GM12878 (cell line): Measurements from ENCODE around the gene MYL12A. TPM values are rescaled to one million over a fixed set of nuclear protein-coding genes. Genes with fewer than 3 reads are reported as not detected.

Experiments used
- BCL11A ChIP-seq: IDR thresholded peaks from 2 replicates; pipeline ENCODE4 v1.6.1; 2011; ENCODE audit warnings: low read depth, low read length
- CREM ChIP-seq: IDR thresholded peaks from 2 replicates; pipeline ENCODE4 v1.6.1; 2014; ENCODE audit warnings: antibody characterized with exemption, low read depth
- DPF2 ChIP-seq: fragments of 450-650 bp; IDR thresholded peaks from 2 replicates; pipeline ENCODE4 v1.6.1; 2017; ENCODE audit warnings: mild to moderate bottlenecking
- EGR1 ChIP-seq, 2 experiments: IDR thresholded peaks; 1 replicate in 1 of 2; 2 replicates in 1 of 2; pipeline ENCODE4 v1.6.1; 2011 to 2012; ENCODE audit warnings: low read depth in 2 of 2, low read length in 2 of 2, borderline replicate concordance in 1 of 2, mild to moderate bottlenecking in 1 of 2, moderate library complexity in 1 of 2
- ESRRA ChIP-seq: IDR thresholded peaks from 2 replicates; pipeline ENCODE4 v1.6.1; 2012; ENCODE audit warnings: mild to moderate bottlenecking, low read length, improper control_type of control experiment
- EZH2 ChIP-seq: IDR thresholded peaks from 2 replicates; pipeline ENCODE4 v1.6.1; 2012; ENCODE audit warnings: low read depth, mild to moderate bottlenecking, control low read depth, inconsistent platforms, low read length, borderline replicate concordance; ENCODE audit not compliant: control insufficient read depth
- FOS ChIP-seq: IDR thresholded peaks from 3 replicates; pipeline ENCODE4 v1.6.1; 2011; ENCODE audit warnings: borderline replicate concordance; ENCODE audit not compliant: insufficient read length; ENCODE audit errors: extremely low read depth
- IKZF1 ChIP-seq: fragments of 450-650 bp; conservative IDR thresholded peaks from 2 replicates; pipeline ENCODE4 v1.6.1; 2017; ENCODE audit warnings: antibody characterized with exemption, mild to moderate bottlenecking
- MEF2B ChIP-seq: fragments of 450-650 bp; IDR thresholded peaks from 2 replicates; pipeline ENCODE4 v1.6.1; 2018; ENCODE audit warnings: mild to moderate bottlenecking, moderate library complexity; ENCODE audit not compliant: partially characterized antibody, poor library complexity, severe bottlenecking
- MYB ChIP-seq: fragments of 150-350 bp; IDR thresholded peaks from 2 replicates; pipeline ENCODE4 v1.6.1; 2014; ENCODE audit warnings: mild to moderate bottlenecking, low read depth, low read length, borderline replicate concordance
- PML ChIP-seq: IDR thresholded peaks from 2 replicates; pipeline ENCODE4 v1.6.1; 2012; ENCODE audit warnings: low read length, inconsistent platforms
- SIN3A ChIP-seq: IDR thresholded peaks from 2 replicates; pipeline ENCODE4 v1.6.1; 2012; ENCODE audit warnings: low read depth, low read length, improper control_type of control experiment
- SIX5 ChIP-seq: IDR thresholded peaks from 2 replicates; pipeline ENCODE4 v1.6.1; 2011; ENCODE audit warnings: mild to moderate bottlenecking, low read depth, low read length, moderate library complexity; ENCODE audit not compliant: severe bottlenecking
- TAF1 ChIP-seq: IDR thresholded peaks from 2 replicates; pipeline ENCODE4 v1.6.1; 2011; ENCODE audit warnings: mild to moderate bottlenecking, low read depth, low read length, borderline replicate concordance
- TARDBP ChIP-seq: IDR thresholded peaks from 2 replicates; pipeline ENCODE4 v1.6.1; 2016; ENCODE audit warnings: borderline replicate concordance
- TBL1XR1 ChIP-seq: IDR thresholded peaks from 2 replicates; pipeline ENCODE4 v1.6.1; 2012; ENCODE audit warnings: low read depth, low read length, improper control_type of control experiment
- TCF3 ChIP-seq: IDR thresholded peaks from 2 replicates; pipeline ENCODE4 v1.6.1; 2012; ENCODE audit warnings: low read depth, mild to moderate bottlenecking, low read length, borderline replicate concordance; ENCODE audit not compliant: insufficient read depth
- polyA plus RNA-seq, 11 experiments: library from polyadenylated mRNA; depleted of rRNA in 4 of 11; unstranded in 6 of 11; stranded (reverse) in 5 of 11; fragments of >200 nt; fragmentation: Nextera tagmentation in 4 of 11; fragmentation: Illumina TruSeq in 1 of 11; extraction: Ambion mirVana in 4 of 11; extraction: Trizol in 1 of 11; gene quantifications; 1 replicate in 1 of 11; 2 replicates in 10 of 11; pipeline versions ENCODE4 v1.2.1 to v1.2.3, GENCODE V29; 2011 to 2016; ENCODE audit warnings: inconsistent platforms in 2 of 11, missing spikeins in 2 of 11, low read depth in 1 of 11
- total RNA-seq, 4 experiments: library from RNA; depleted of rRNA in 3 of 4; stranded (reverse); fragments of >200 nt in 3 of 4; fragmentation: Illumina TruSeq in 1 of 4; extraction: Trizol in 1 of 4; gene quantifications; 2 replicates each; pipeline versions ENCODE4 v1.2.1 to v1.2.3, GENCODE V29; 2013 to 2021
- TF ChIP-seq, protein P1 (sequence below): IDR thresholded peaks from 2 replicates; pipeline ENCODE4 v1.6.1; 2011; ENCODE audit warnings: low read depth, low read length, improper control_type of control experiment, borderline replicate concordance
- TF ChIP-seq, protein P2 (sequence below), 3 experiments: IDR thresholded peaks in 2 of 3; conservative IDR thresholded peaks in 1 of 3; 2 replicates each; pipeline ENCODE4 v1.5.1; 2011; ENCODE audit warnings: low read depth in 3 of 3, low read length in 3 of 3, mild to moderate bottlenecking in 3 of 3, control low read depth in 2 of 3, moderate library complexity in 2 of 3, inconsistent platforms in 1 of 3, mixed read lengths in 1 of 3; ENCODE audit not compliant: control insufficient read depth in 2 of 3, insufficient read depth in 1 of 3; ENCODE audit errors: extremely low read depth in 1 of 3
- TF ChIP-seq, protein P3 (sequence below): IDR thresholded peaks from 2 replicates; pipeline ENCODE4 v1.6.1; 2012; ENCODE audit warnings: low read length, inconsistent platforms
- TF ChIP-seq, protein P4 (sequence below): IDR thresholded peaks from 2 replicates; pipeline ENCODE4 v1.6.1; 2012; ENCODE audit warnings: low read depth, low read length, improper control_type of control experiment
- TF ChIP-seq, protein P5 (sequence below): fragments of 450-650 bp; IDR thresholded peaks from 2 replicates; pipeline ENCODE4 v1.6.1; 2016; ENCODE audit warnings: mild to moderate bottlenecking

Gene MYL12A
- total and polyA plus RNA-seq, 10 of the 15 experiments (the other 5 are each of a cell fraction or from before 2014, with no cell fraction given), result 488 to 1,663 (median 924) TPM

DNA sequence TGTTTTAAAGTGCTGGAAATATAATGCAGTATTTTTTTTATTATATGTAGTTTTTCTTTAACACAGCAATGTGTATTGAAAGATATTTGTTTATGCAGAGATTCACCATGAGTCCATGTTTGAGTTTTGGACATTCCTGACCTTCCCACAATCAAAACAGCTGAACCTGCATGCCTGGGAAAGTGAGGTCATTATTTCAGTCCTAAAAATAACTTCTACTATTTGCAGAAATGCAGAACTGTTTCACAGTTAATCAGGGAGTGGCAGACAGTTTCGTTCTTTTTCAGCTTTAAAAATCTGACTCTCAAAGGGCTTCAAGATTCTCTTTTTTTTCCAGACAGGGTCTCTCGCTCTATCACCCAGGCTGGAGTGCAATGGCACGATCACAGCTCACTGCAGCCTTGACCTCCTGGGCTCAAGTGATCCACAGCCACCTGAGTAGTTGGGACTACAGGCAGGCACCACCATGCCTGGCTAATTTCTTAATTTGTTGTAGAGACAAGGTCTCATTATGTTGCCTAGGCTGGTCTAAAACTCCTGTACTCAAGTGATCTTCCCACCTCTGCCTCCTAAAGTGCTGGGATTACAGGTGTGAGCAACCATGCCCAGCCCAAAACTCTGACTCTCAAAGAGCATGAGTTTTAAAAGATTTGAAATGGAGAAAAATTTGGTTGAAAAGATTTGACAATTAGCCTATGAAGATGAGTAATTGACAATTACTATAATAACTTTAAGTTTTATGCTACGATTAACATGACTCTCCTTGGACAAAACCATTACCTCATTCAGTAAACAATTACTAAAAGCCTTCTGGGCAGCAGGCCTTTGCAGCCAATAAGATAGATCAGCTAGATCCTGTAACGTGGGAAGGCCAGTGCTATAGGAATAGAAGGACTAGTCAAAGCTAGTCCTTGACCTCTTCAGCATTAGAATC, 9.4 kb downstream of the MYL12A start (continued):
- TF ChIP-seq BCL11A, result peak; percentile 54; the same call in 1 of the 2 replicates
- no peak for TF ChIP-seq TCF3
- no peak; the same call in 1 of the 2 replicates for TF ChIP-seq MYB
- TF ChIP-seq, protein P1, sequence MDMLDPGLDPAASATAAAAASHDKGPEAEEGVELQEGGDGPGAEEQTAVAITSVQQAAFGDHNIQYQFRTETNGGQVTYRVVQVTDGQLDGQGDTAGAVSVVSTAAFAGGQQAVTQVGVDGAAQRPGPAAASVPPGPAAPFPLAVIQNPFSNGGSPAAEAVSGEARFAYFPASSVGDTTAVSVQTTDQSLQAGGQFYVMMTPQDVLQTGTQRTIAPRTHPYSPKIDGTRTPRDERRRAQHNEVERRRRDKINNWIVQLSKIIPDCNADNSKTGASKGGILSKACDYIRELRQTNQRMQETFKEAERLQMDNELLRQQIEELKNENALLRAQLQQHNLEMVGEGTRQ, result no peak
- TF ChIP-seq EGR1 (IDR thresholded peaks at IDR 0.05; ENCODE audit: borderline replicate concordance in 1 of 2, low read depth in 2 of 2, low read length in 2 of 2), result no peak
- TF ChIP-seq EZH2, result no peak
- TF ChIP-seq, protein P2, sequence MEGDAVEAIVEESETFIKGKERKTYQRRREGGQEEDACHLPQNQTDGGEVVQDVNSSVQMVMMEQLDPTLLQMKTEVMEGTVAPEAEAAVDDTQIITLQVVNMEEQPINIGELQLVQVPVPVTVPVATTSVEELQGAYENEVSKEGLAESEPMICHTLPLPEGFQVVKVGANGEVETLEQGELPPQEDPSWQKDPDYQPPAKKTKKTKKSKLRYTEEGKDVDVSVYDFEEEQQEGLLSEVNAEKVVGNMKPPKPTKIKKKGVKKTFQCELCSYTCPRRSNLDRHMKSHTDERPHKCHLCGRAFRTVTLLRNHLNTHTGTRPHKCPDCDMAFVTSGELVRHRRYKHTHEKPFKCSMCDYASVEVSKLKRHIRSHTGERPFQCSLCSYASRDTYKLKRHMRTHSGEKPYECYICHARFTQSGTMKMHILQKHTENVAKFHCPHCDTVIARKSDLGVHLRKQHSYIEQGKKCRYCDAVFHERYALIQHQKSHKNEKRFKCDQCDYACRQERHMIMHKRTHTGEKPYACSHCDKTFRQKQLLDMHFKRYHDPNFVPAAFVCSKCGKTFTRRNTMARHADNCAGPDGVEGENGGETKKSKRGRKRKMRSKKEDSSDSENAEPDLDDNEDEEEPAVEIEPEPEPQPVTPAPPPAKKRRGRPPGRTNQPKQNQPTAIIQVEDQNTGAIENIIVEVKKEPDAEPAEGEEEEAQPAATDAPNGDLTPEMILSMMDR (IDR thresholded peaks at IDR 0.05 in 2 of 3, conservative IDR thresholded peaks at IDR 0.05 in 1 of 3; ENCODE audit: control insufficient read depth in 2 of 3, extremely low read depth in 1 of 3, insufficient read depth in 1 of 3, low read depth in 3 of 3, low read length in 3 of 3), result no peak
- no peak for TF ChIP-seq ESRRA
- no peak for TF ChIP-seq TBL1XR1
- TF ChIP-seq, protein P3, sequence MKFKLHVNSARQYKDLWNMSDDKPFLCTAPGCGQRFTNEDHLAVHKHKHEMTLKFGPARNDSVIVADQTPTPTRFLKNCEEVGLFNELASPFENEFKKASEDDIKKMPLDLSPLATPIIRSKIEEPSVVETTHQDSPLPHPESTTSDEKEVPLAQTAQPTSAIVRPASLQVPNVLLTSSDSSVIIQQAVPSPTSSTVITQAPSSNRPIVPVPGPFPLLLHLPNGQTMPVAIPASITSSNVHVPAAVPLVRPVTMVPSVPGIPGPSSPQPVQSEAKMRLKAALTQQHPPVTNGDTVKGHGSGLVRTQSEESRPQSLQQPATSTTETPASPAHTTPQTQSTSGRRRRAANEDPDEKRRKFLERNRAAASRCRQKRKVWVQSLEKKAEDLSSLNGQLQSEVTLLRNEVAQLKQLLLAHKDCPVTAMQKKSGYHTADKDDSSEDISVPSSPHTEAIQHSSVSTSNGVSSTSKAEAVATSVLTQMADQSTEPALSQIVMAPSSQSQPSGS, result peak; percentile 98
- TF ChIP-seq, protein P4, sequence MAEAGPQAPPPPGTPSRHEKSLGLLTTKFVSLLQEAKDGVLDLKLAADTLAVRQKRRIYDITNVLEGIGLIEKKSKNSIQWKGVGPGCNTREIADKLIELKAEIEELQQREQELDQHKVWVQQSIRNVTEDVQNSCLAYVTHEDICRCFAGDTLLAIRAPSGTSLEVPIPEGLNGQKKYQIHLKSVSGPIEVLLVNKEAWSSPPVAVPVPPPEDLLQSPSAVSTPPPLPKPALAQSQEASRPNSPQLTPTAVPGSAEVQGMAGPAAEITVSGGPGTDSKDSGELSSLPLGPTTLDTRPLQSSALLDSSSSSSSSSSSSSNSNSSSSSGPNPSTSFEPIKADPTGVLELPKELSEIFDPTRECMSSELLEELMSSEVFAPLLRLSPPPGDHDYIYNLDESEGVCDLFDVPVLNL, result no peak
- TF ChIP-seq, protein P5, sequence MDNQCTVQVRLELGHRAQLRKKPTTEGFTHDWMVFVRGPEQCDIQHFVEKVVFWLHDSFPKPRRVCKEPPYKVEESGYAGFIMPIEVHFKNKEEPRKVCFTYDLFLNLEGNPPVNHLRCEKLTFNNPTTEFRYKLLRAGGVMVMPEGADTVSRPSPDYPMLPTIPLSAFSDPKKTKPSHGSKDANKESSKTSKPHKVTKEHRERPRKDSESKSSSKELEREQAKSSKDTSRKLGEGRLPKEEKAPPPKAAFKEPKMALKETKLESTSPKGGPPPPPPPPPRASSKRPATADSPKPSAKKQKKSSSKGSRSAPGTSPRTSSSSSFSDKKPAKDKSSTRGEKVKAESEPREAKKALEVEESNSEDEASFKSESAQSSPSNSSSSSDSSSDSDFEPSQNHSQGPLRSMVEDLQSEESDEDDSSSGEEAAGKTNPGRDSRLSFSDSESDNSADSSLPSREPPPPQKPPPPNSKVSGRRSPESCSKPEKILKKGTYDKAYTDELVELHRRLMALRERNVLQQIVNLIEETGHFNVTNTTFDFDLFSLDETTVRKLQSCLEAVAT, result no peak
- no peak for TF ChIP-seq DPF2
- TF ChIP-seq IKZF1, result peak; percentile 84
- TF ChIP-seq CREM, result peak; percentile 50; the same call in 1 of the 2 replicates
- peak; percentile 44 for TF ChIP-seq PML
- no peak for TF ChIP-seq SIX5
- no peak for TF ChIP-seq FOS
- TF ChIP-seq MEF2B, result peak; percentile 88
- TF ChIP-seq TARDBP, result no peak
- no peak for TF ChIP-seq SIN3A
- TF ChIP-seq TAF1, result no peak
